ENCODE results near the gene LMAN2.
"Not testable (repeated sequence)": the region's sequence is repeated elsewhere in the genome, so short reads cannot be mapped to it uniquely, and the experiment has no call there.

The LMAN2 gene

DNA sequence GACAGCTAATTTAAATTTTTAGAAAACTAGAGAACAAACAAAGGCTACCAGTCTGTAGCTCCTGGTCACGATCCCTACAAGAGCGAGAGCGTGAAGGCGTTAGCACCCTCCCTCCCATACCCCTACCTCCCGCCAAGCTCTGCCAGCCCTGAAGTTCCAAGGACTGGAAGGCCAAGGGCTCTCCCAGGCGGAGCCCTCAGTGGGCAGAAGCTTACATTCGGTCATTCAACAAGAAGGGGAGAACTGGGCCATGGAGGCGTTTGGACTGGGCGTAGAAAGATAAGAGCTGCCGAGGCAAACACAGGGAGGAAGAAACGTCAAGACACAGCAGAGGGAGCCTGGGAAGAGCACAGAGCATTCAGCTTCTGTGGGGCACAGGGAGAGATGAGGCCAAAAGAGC is 42.7 kb downstream of the LMAN2 start:
- H3K36me3 ChIP-seq (ENCODE audit: control insufficient read depth, low read length) = peaks cover 77% of the 10 kb centered on the region
- H3K4me2 ChIP-seq (ENCODE audit: low read length) = peak overlapping the region; percentile 94
- H3K27ac ChIP-seq (ENCODE audit: low read depth, low read length) = peak overlapping the region; percentile 49

DNA sequence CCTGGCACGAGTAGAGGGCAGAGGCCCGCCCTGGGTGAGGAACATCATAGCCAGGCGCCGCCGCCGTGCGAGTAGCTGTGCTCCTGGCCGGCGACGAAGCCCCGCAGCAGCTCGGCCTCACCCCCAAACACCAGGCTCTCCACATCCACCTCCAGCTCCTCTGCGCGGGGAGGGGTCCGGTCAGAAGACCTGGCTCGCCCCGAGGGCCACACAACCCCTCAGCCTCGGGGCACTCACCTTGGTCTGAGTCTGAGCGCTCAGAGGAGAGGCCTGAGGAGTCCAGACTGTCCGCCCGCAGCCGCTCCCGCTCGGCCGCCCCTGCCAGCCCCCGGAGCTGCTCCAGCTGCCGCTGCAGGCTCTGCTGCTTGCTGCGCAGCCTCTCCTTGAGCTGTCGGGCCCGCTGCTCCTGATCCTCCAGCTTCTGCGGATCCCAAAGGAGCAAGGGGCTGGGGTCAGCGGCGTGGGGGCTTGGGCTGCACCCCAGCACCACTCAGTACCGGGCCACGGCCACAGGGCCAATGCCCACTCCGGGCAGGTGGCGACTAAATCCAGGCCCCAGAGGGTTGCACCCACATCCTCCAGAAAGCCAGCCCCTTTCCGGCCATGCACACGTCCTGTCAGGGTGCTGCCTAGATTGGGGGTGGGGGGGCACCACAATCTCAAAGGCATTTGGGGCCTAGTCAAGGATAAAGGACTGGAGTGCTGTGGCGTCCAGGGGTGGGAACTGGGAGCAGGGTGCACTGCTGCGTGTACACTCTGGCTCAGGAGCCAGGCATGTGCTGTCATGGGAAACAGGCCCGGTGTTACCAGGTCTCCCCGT is 43.7 kb downstream of the LMAN2 start:
- peaks cover 68% of the 10 kb centered on the region for H3K79me2 ChIP-seq (ENCODE audit: control insufficient read depth, low read length)
- H3K9me3 ChIP-seq (ENCODE audit: control insufficient read depth, insufficient read depth, low read length) = no peaks in the 10 kb centered on the region
- H3K4me2 ChIP-seq (ENCODE audit: low read length) = peak overlapping the region; percentile 34
- peaks cover 83% of the 10 kb centered on the region for H3K36me3 ChIP-seq (ENCODE audit: control insufficient read depth, low read length)
- peak overlapping the region; percentile 43 for H3K27ac ChIP-seq (ENCODE audit: low read depth, low read length)
- no peaks in the 10 kb centered on the region for H3K27me3 ChIP-seq (ENCODE audit: control insufficient read depth, low read length)
- H3F3A ChIP-seq (ENCODE audit: control insufficient read depth, insufficient read depth) = peaks cover 16% of the 10 kb centered on the region
- peaks cover 64% of the 10 kb centered on the region for H3K4me1 ChIP-seq (ENCODE audit: control insufficient read depth, low read length)
- TF ChIP-seq EZH2phosphoT487 (IDR thresholded peaks at IDR 0.05; ENCODE audit: borderline replicate concordance, low read length) = no peak
- TF ChIP-seq, protein P1, sequence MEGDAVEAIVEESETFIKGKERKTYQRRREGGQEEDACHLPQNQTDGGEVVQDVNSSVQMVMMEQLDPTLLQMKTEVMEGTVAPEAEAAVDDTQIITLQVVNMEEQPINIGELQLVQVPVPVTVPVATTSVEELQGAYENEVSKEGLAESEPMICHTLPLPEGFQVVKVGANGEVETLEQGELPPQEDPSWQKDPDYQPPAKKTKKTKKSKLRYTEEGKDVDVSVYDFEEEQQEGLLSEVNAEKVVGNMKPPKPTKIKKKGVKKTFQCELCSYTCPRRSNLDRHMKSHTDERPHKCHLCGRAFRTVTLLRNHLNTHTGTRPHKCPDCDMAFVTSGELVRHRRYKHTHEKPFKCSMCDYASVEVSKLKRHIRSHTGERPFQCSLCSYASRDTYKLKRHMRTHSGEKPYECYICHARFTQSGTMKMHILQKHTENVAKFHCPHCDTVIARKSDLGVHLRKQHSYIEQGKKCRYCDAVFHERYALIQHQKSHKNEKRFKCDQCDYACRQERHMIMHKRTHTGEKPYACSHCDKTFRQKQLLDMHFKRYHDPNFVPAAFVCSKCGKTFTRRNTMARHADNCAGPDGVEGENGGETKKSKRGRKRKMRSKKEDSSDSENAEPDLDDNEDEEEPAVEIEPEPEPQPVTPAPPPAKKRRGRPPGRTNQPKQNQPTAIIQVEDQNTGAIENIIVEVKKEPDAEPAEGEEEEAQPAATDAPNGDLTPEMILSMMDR (IDR thresholded peaks at IDR 0.05; ENCODE audit: low read depth, low read length, poor library complexity, severe bottlenecking) = no peak
- H3K9me2 ChIP-seq (replicated peaks; ENCODE audit: control insufficient read depth, low read length) = no peaks in the 10 kb centered on the region
- H4K20me1 ChIP-seq (ENCODE audit: control insufficient read depth, insufficient read depth, low read depth, low read length) = peaks cover 21% of the 10 kb centered on the region
- peak overlapping the region; percentile 25 for H3K4me3 ChIP-seq (ENCODE audit: low read length)

More for the DNA sequence above, 42.7 kb downstream of the LMAN2 start:
- Histone ChIP-seq H3K9me2 (replicated peaks; ENCODE audit: control insufficient read depth, low read length) (no peaks in the 10 kb centered on the region), H3K4me3 (ENCODE audit: low read length) (no peak overlapping the region), H3K79me2 (ENCODE audit: control insufficient read depth, low read length) (peaks cover 58% of the 10 kb centered on the region), H4K20me1 (ENCODE audit: control insufficient read depth, insufficient read depth, low read depth, low read length) (peaks cover 21% of the 10 kb centered on the region), H3F3A (ENCODE audit: control insufficient read depth, insufficient read depth) (peaks cover 16% of the 10 kb centered on the region), H3K4me1 (ENCODE audit: control insufficient read depth, low read length) (peaks cover 73% of the 10 kb centered on the region), H3K27me3 (ENCODE audit: control insufficient read depth, low read length) (no peaks in the 10 kb centered on the region), H3K9me3 (ENCODE audit: control insufficient read depth, insufficient read depth, low read length) (no peaks in the 10 kb centered on the region)
- TF ChIP-seq EZH2phosphoT487 (IDR thresholded peaks at IDR 0.05; ENCODE audit: borderline replicate concordance, low read length) = no peak
- TF ChIP-seq, protein P1 (IDR thresholded peaks at IDR 0.05; ENCODE audit: low read depth, low read length, poor library complexity, severe bottlenecking) = no peak

DNA sequence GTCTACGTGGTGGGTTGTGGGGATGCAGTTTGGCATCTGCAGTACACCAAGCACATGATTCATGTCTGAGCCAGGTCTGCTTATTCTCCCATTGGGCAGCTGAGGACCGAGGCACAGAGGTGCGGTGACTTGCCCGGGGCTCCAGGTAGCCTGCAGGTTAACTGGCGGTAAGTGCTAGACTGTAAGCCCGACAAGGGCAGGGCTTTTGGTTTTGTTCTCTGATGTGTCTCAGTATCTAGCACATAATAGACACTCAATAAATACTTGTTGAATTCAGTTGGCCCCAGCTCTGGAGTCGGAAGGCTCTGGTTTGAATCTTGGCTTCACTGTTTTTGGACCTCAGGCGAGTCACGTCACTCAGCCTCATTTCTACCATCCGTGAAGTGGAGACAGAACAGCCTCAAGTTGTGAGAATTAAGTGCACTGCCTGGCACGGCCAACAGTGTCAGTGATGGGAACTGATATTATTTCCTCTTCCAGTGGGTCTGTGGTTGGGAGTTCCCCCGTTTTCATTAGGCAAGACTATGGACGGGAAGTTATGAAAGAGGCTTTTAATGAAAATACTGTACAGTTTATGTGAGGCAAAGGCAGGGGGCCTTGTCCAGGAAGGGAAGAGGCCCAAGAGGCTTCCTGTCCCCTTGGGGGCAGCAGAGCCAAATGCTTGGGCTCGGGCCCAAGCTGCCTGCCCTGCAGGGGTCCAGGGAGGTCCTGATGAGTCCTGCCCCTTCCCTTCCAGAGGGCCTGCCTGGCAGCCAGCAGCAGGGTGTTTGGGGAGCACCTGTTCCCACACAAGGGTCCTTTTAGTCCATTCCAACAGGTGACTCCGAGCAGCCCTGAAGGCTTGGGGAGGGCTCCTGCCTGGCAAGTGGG is 44.6 kb downstream of the LMAN2 start:
- H3K4me2 ChIP-seq (ENCODE audit: low read length) = peak overlapping the region; percentile 34; the same call in 1 of the 2 replicates
- peaks cover 77% of the 10 kb centered on the region for H3K79me2 ChIP-seq (ENCODE audit: control insufficient read depth, low read length)
- H3K27ac ChIP-seq (ENCODE audit: low read depth, low read length) = peak overlapping the region; percentile 43

DNA sequence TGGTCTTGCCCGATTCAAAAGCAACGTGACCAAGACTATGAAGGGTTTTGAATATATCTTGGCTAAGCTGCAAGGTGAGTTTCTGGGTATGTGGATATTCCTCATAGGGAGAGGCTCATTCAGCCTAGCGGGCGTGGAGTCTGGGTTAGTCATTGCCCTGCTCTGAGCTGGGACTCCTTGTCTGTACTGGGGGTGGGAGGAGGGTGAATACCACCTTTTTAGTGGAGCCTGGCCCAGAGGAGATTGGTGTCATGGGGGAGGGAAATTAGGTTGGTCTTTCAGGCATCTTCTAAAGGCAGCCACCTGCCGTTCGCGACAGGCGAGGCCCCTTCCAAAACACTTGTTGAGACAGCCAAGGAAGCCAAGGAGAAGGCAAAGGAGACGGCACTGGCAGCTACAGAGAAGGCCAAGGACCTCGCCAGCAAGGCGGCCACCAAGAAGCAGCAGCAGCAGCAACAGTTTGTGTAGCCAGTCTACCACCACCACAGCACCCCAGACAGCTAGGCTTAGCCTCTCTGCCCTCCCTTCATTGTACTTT is 45.3 kb downstream of the LMAN2 start:
- H3K27me3 ChIP-seq (ENCODE audit: control insufficient read depth, low read length); H3K9me3 ChIP-seq (ENCODE audit: control insufficient read depth, insufficient read depth, low read length); H3K9me2 ChIP-seq (replicated peaks; ENCODE audit: control insufficient read depth, low read length); H3K4me3 ChIP-seq (ENCODE audit: low read length); H3K27ac ChIP-seq (ENCODE audit: low read depth, low read length): not testable (repeated sequence)
- H3K36me3 ChIP-seq (ENCODE audit: control insufficient read depth, low read length) = peaks cover 90% of the 10 kb centered on the region
- peaks cover 76% of the 10 kb centered on the region for H3K4me1 ChIP-seq (ENCODE audit: control insufficient read depth, low read length)
- H4K20me1 ChIP-seq (ENCODE audit: control insufficient read depth, insufficient read depth, low read depth, low read length) = peaks cover 24% of the 10 kb centered on the region
- peak overlapping the region; percentile 76 for H3K4me2 ChIP-seq (ENCODE audit: low read length)
- H3F3A ChIP-seq (ENCODE audit: control insufficient read depth, insufficient read depth) = peaks cover 23% of the 10 kb centered on the region
- H3K79me2 ChIP-seq (ENCODE audit: control insufficient read depth, low read length) = peaks cover 79% of the 10 kb centered on the region

More for the DNA sequence above, 44.6 kb downstream of the LMAN2 start:
- H3K9me3 ChIP-seq (ENCODE audit: control insufficient read depth, insufficient read depth, low read length) = no peaks in the 10 kb centered on the region
- peak overlapping the region; percentile 7; the same call in 1 of the 2 replicates for H3K4me3 ChIP-seq (ENCODE audit: low read length)
- no peaks in the 10 kb centered on the region for H3K9me2 ChIP-seq (replicated peaks; ENCODE audit: control insufficient read depth, low read length)
- H3K4me1 ChIP-seq (ENCODE audit: control insufficient read depth, low read length) = peaks cover 69% of the 10 kb centered on the region
- peaks cover 87% of the 10 kb centered on the region for H3K36me3 ChIP-seq (ENCODE audit: control insufficient read depth, low read length)
- H3F3A ChIP-seq (ENCODE audit: control insufficient read depth, insufficient read depth) = peaks cover 17% of the 10 kb centered on the region
- no peaks in the 10 kb centered on the region for H3K27me3 ChIP-seq (ENCODE audit: control insufficient read depth, low read length)
- TF ChIP-seq EZH2phosphoT487 (IDR thresholded peaks at IDR 0.05; ENCODE audit: borderline replicate concordance, low read length) = no peak
- TF ChIP-seq, protein P1 (IDR thresholded peaks at IDR 0.05; ENCODE audit: low read depth, low read length, poor library complexity, severe bottlenecking) = no peak
- H4K20me1 ChIP-seq (ENCODE audit: control insufficient read depth, insufficient read depth, low read depth, low read length) = peaks cover 21% of the 10 kb centered on the region
